Choroid plexus epithelial cell (primary cell): ENCODE data around the gene PAX3.

Source experiments
- DNase-seq: peaks from one replicate; pipeline ENCODE4 v3.0.0-alpha.2; 2010; ENCODE audit warnings: low read depth
- H3K4me3 ChIP-seq: 2 replicates; pipeline ENCODE4 v1.5.1; 2011; ENCODE audit warnings: low read depth, mild to moderate bottlenecking, control low read depth, low read length, moderate library complexity
- TF ChIP-seq, protein P1 (sequence below): conservative IDR thresholded peaks from 2 replicates; pipeline ENCODE4 v1.5.1; 2011; ENCODE audit warnings: low read depth, mild to moderate bottlenecking, control low read depth, inconsistent platforms, low read length, moderate library complexity

The PAX3 gene

DNA sequence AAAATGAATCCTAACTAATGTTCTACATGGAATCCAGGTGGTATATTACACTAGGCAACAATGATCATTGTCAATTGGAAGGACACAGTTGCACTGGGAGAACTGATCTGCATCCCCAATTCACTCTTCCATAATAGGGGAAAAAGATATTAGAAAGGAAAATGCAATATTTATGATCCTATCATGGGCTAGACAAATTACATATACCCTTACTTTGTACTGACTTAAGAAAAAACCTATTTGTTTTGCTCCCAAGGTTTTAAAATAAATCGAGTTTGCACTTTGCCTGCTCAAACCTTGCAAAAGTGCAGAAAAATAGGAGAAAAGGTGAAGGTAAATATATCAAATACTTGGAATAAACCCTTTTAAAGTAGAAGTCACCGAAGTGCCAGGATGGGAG is 11.0 kb upstream of the PAX3 start:
- TF ChIP-seq, protein P1, sequence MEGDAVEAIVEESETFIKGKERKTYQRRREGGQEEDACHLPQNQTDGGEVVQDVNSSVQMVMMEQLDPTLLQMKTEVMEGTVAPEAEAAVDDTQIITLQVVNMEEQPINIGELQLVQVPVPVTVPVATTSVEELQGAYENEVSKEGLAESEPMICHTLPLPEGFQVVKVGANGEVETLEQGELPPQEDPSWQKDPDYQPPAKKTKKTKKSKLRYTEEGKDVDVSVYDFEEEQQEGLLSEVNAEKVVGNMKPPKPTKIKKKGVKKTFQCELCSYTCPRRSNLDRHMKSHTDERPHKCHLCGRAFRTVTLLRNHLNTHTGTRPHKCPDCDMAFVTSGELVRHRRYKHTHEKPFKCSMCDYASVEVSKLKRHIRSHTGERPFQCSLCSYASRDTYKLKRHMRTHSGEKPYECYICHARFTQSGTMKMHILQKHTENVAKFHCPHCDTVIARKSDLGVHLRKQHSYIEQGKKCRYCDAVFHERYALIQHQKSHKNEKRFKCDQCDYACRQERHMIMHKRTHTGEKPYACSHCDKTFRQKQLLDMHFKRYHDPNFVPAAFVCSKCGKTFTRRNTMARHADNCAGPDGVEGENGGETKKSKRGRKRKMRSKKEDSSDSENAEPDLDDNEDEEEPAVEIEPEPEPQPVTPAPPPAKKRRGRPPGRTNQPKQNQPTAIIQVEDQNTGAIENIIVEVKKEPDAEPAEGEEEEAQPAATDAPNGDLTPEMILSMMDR = no peak
- no peak overlapping the region for H3K4me3 ChIP-seq
- DNase-seq = no peak

DNA sequence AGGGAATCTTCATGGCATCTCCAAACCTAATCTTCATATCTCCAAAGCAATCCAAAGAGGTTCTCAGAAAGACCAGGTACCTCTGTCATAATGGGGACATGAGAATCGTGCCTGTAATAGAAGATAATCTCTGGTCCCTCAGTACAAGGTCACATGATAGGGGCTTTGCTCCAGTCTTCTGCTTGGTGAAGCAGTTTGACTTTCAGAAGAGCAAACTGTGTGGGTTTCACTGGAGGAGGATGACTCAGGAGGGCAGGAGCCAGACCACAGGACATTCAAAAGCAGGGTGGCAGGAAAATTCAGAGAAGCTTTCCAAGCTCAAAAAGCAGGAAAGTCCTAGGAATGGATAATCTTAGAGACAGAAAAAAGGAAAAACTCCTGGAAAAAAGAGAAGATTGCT is 10.6 kb upstream of the PAX3 start:
- no peak for DNase-seq
- TF ChIP-seq, protein P1 = no peak

DNA sequence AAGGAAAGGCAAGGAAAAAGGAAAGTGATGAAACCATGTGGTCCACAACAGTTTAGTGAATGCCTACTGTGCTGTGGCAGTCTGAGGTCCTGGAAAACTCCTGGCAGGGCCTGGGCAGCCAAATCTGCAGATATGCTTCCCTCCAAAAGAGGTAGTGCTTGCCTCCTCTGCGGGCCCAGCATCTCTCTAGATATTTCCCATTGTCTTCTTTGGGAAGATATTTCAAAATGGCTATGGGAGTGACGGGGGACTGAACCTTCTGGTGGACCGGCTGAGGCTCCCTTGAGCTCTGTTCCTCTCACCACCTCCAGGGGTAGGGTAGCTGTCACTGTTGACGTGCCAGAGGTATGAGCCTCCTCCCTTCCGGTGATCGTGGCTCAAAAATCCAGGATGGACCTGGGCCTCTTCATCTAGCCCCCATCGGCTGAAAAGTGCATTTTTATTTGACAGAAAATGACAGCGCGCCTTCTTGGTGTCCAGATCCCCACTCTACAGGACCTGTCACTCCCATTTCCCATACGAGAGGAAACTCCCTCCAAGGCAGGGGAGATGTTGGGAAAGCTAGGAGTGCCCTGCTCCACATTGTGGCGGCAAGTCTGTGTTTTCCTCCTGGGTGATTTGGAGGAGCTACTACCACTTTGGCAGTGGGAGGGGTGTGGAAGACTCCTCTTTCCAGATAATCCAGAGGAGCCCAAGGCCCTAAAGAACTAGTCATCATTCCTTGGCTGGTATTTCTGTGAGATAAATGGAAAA is 9.4 kb upstream of the PAX3 start:
- no peak overlapping the region for H3K4me3 ChIP-seq
- TF ChIP-seq, protein P1 = no peak
- DNase-seq = no peak

More for the DNA sequence above, 10.6 kb upstream of the PAX3 start:
- no peak overlapping the region for H3K4me3 ChIP-seq

DNA sequence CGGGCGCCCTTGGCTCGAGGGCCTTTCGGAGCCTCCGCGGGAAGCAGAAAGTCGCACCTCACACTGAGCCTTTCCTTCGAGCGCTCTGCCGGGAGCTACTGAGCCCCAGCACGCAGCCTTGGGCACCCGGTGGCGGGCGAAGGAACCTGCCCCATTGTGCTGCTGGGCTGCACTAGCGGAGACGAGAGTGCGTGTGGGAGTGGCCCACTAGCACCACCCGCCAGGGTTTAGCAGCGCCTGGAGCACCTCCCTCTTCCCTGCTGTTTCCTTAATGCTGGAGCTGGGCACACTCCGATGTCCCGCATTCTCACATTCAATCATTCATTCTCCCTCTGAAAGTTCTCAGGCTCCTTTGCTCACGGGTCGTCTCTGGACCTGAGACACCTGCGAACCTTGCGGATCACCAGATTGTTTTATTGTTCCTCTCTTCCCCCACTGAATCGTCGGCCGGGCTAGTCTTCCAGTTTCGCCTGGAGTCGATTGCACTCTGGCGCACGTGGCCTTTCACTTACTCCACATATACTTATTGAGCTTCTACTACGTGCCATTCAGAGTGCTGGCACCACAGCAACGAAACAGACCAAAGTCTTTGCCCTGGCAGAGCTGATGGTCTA is 8.5 kb upstream of the PAX3 start:
- DNase-seq = no peak
- H3K4me3 ChIP-seq = no peak overlapping the region
- TF ChIP-seq, protein P1 = no peak

DNA sequence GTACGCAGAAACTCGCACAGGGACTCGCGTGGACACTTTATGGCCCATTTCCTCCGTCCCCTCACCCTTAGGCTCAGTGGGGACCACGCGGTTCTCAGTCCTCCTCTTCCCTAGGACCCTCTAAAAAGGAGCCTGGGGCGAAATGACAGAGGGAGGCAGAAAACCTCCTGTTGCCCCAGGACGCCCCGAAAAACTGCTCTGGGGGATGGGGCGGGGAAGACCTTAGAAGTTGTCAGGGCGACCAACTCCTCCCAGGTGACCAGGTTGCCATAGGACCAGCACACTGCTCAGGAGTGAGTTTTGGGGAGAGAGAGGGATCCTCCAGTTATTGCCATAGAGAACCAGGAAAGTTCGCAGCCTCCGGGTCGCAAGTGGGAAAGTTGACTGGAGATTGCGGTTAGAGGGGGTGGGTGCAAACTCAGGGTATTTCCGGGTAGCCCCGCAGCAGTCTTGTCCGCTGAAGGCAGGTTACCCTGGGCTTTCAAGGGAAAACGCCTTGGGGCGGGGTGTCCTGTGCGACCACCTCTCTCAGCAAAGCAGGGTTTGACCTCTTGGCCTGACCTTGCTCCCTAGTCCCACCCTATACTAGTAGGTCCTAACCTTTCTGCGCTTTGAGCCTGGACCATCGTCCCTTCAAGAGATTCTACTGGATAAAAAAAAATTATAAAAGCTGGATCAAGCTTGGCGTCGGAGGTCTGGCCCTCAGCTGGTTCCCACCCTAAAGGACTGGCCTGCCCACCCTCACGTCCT is 7.8 kb upstream of the PAX3 start:
- H3K4me3 ChIP-seq = peak overlapping the region; percentile 48
- TF ChIP-seq, protein P1 = no peak

DNA sequence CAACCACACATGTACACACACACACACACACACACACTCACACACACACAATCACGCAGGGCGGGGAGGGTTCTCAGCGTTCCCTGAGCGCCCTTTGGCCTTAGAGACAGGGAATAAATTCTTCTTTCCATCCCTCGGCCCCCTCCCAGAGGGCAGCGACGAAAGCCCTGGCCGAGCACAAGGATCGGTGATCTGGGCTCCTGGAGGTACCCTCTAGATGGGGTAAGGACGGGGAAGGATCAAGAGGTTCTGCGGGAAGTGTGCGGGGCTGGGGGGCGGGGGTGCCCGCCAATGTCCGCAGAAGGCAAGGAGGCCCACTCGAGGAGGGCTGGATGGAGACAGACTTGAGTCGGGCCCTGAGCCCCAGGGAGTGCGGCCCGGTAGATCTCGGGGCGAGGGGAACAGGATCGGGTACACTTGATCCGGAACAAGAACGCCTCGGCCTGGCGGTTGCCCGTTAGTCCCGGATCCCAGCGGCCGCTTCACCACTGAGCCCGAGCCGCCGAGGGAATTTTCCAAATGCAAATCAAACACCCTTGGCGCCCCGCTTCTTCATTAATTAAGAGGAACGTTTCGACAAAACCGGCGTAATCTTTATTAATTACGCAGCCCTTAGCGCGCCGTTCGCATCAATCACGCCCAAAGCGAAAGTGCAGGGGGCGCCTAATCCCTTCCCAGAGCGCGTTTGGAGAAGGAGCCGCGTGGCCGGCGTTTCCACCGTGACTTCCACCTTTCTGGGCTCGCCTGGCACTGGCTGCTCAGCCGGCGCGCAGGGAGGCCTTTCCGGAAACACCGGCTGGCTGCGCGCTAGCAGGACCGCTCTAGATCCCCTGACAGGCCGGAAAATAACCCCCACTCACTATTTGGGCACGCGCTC is 7.0 kb upstream of the PAX3 start:
- DNase-seq = peak; percentile 18
- peak overlapping the region; percentile 48 for H3K4me3 ChIP-seq
- TF ChIP-seq, protein P1 = no peak

More for the DNA sequence above, 7.8 kb upstream of the PAX3 start:
- no peak for DNase-seq
